Muscle of back (tissue), 13 donors: ENCODE data around the gene ACTG1. TPM values are rescaled to one million over a fixed set of nuclear protein-coding genes. Genes with fewer than 3 reads are reported as not detected.

Source experiments
- DNase-seq, 3 donors: peaks; one replicate each; pipeline versions ENCODE4 v3.0.0 to v3.0.0-alpha.2; 2013
- long read RNA-seq, 9 donors: transcript quantifications; one replicate each; lab custom pipeline, GENCODE V29; 2026
- polyA plus RNA-seq, 10 donors: library from polyadenylated mRNA; unstranded; fragments of 120-200 nt; gene quantifications; one replicate each; pipeline ENCODE4 v1.2.1, GENCODE V29; 2013; ENCODE audit not compliant: insufficient read length in 10 of 10

ACTG1 gene
- polyA plus RNA-seq = 1,000 to 10,000 TPM; 1,024 to 1,916 (median 1,349) TPM
- long read RNA-seq, donor 1, transcript ACTG1-207 (3 exons, 1,678 nt) = minor isoform, 42 of 1,217 reads
- long read RNA-seq, donor 1, transcript ACTG1-214 (7 exons, 1,720 nt) = minor isoform, 43 of 1,217 reads
- long read RNA-seq, donor 1, transcript ACTG1-206 (6 exons, 1,919 nt) = major isoform, 478 of 1,217 reads
- long read RNA-seq, donor 1, transcript ACTG1-210 (5 exons, 2,256 nt) = minor isoform, 97 of 1,217 reads
- long read RNA-seq, donor 1, partial matches to known transcripts = 471 of 1,217 reads
- long read RNA-seq, donor 1, other reads (novel, unspliced or antisense) = 28 of 1,217 reads
- long read RNA-seq, donor 2, transcript ACTG1-210 (5 exons, 2,256 nt) = minor isoform, 71 of 861 reads
- long read RNA-seq, donor 2, transcript ACTG1-206 (6 exons, 1,919 nt) = major isoform, 240 of 861 reads
- long read RNA-seq, donor 2, transcript ACTG1-214 (7 exons, 1,720 nt) = minor isoform, 54 of 861 reads
- long read RNA-seq, donor 2, transcript ACTG1-212 (4 exons, 1,698 nt) = minor isoform, 40 of 861 reads
- long read RNA-seq, donor 2, partial matches to known transcripts = 396 of 861 reads
- long read RNA-seq, donor 2, other reads (novel, unspliced or antisense) = 12 of 861 reads
- long read RNA-seq, donor 3, partial matches to known transcripts = 0 of 2 reads
- long read RNA-seq, donor 3, other reads (novel, unspliced or antisense) = 0 of 2 reads
- long read RNA-seq, donor 4, transcript ACTG1-206 (6 exons, 1,919 nt) = major isoform, 332 of 959 reads
- long read RNA-seq, donor 4, transcript ACTG1-210 (5 exons, 2,256 nt) = minor isoform, 185 of 959 reads
- long read RNA-seq, donor 4, transcript ACTG1-214 (7 exons, 1,720 nt) = minor isoform, 50 of 959 reads
- long read RNA-seq, donor 4, transcript ACTG1-212 (4 exons, 1,698 nt) = minor isoform, 28 of 959 reads
- long read RNA-seq, donor 4, partial matches to known transcripts = 306 of 959 reads
- long read RNA-seq, donor 4, other reads (novel, unspliced or antisense) = 29 of 959 reads
- long read RNA-seq, donor 5, transcript ACTG1-207 (3 exons, 1,678 nt) = minor isoform, 117 of 2,124 reads
- long read RNA-seq, donor 5, transcript ACTG1-212 (4 exons, 1,698 nt) = minor isoform, 124 of 2,124 reads
- long read RNA-seq, donor 5, transcript ACTG1-214 (7 exons, 1,720 nt) = minor isoform, 144 of 2,124 reads
- long read RNA-seq, donor 5, transcript ACTG1-206 (6 exons, 1,919 nt) = major isoform, 341 of 2,124 reads
- long read RNA-seq, donor 5, partial matches to known transcripts = 1,292 of 2,124 reads
- long read RNA-seq, donor 5, other reads (novel, unspliced or antisense) = 33 of 2,124 reads
- long read RNA-seq, donor 6, transcript ACTG1-214 (7 exons, 1,720 nt) = minor isoform, 89 of 1,331 reads
- long read RNA-seq, donor 6, transcript ACTG1-207 (3 exons, 1,678 nt) = minor isoform, 51 of 1,331 reads
- long read RNA-seq, donor 6, transcript ACTG1-210 (5 exons, 2,256 nt) = minor isoform, 168 of 1,331 reads
- long read RNA-seq, donor 6, transcript ACTG1-206 (6 exons, 1,919 nt) = major isoform, 506 of 1,331 reads
- long read RNA-seq, donor 6, partial matches to known transcripts = 417 of 1,331 reads
- long read RNA-seq, donor 6, other reads (novel, unspliced or antisense) = 51 of 1,331 reads
- long read RNA-seq, donor 7, transcript ACTG1-206 (6 exons, 1,919 nt) = major isoform, 434 of 1,311 reads
- long read RNA-seq, donor 7, transcript ACTG1-212 (4 exons, 1,698 nt) = minor isoform, 41 of 1,311 reads
- long read RNA-seq, donor 7, transcript ACTG1-210 (5 exons, 2,256 nt) = minor isoform, 210 of 1,311 reads
- long read RNA-seq, donor 7, transcript ACTG1-214 (7 exons, 1,720 nt) = minor isoform, 33 of 1,311 reads
- long read RNA-seq, donor 7, partial matches to known transcripts = 507 of 1,311 reads
- long read RNA-seq, donor 7, other reads (novel, unspliced or antisense) = 52 of 1,311 reads
- long read RNA-seq, donor 8, transcript ACTG1-207 (3 exons, 1,678 nt) = minor isoform, 42 of 981 reads
- long read RNA-seq, donor 8, transcript ACTG1-210 (5 exons, 2,256 nt) = minor isoform, 80 of 981 reads
- long read RNA-seq, donor 8, transcript ACTG1-206 (6 exons, 1,919 nt) = major isoform, 349 of 981 reads
- long read RNA-seq, donor 8, transcript ACTG1-214 (7 exons, 1,720 nt) = minor isoform, 81 of 981 reads
- long read RNA-seq, donor 8, partial matches to known transcripts = 386 of 981 reads
- long read RNA-seq, donor 8, other reads (novel, unspliced or antisense) = 12 of 981 reads
- long read RNA-seq, donor 9, transcript ACTG1-207 (3 exons, 1,678 nt) = minor isoform, 16 of 195 reads
- long read RNA-seq, donor 9, transcript ACTG1-212 (4 exons, 1,698 nt) = minor isoform, 15 of 195 reads
- long read RNA-seq, donor 9, transcript ACTG1-206 (6 exons, 1,919 nt) = major isoform, 26 of 195 reads
- long read RNA-seq, donor 9, transcript ACTG1-214 (7 exons, 1,720 nt) = minor isoform, 9 of 195 reads
- long read RNA-seq, donor 9, partial matches to known transcripts = 122 of 195 reads
- long read RNA-seq, donor 9, other reads (novel, unspliced or antisense) = 0 of 195 reads

DNA sequence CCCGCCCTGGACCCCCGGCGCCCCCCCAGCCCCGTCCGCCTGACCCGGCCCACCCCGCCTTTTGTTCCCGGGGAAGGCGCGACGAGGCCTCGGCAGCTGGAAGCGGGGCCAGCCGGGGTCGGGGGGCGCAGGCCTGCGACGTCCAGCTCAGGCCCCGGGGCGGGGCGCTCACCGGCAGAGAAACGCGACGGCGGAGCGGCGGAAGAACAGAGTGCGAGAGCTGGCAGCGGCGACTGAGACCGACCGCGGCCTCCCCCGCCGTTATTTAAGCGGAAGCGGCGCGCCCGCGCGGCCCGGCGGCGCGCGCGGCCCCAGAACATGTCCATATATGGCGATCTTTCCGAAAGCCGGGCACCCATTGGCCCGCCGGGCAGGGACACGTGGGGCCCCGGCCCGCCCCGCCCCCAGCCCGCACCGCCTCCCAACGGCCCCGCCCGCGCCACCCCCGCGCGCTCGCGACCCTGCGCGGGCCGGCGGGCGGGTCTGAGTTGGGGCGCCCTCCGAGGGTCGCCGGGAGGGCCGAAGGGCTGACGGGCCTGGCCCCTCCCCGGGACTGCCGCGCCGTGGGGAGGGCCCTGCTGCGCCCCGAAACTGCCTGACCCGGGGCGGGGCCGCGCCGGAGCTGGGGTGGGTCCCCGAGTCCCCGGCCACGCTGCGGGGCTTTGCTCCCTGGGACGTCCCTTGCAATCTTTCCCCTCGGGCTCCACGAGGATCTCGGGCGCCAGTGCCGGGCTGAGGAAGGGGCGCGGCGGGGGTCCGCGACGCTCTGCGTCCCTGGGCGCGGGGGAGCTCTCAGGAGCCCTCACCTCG lies at the start of gene ACTG1:
Gene ACTG1, minus strand, starts transcription at position 238 of the 810 bp plus-strand sequence. CDS start 445 bp downstream, outside the sequence.
- peak; percentile 96 to 97 (median 97) for DNase-seq

GRCh38 chr17:81561494-81561885 lies 48.9 kb upstream of the ACTG1 start:
- no peak for DNase-seq

DNA sequence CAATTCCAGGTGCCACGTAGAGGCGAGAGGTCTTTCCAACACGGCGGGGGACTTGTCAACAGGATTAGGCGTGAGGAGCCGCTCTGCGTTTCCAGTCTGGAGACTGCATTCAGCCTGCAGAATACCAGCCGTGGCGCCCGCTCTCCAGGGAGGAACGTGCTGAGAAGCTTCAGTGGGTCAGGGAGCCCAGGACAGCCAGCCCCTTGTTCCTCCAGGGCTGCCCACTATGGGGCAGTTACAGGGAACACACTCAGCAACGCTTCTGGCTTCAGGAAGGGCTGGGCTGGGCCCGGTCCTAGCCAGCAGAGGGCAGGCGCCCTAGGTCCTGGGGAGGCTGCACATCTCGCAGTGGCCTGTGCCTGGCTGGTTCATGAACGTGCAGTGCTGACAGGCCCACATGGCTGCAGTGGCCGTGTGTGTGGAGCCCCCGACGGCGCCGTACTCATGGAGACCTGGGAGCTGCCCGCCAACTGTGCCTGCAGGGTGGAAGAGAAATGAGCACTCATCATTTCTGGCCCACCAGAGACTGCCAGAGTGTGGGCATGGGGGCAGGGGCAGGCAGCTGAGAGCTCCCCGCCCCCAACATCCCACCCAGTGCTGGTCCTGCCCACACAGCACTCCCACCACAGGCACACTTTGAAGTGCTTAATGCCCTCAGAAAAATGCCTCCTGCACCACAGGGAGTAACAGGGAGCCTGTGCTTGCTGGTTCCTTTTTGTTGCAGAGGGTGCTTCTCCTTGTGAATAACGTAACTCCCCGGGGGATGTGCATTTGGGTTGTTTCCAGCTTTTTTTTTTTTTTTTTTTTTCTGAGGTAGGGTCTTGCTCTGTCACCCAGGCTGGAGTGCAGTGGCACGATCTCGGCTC lies 46.6 kb upstream of the ACTG1 start:
- no peak for DNase-seq

- DNase-seq = no peak
Measured at GRCh38 chr17:81558115-81558468, 45.5 kb upstream of the ACTG1 start.

DNA sequence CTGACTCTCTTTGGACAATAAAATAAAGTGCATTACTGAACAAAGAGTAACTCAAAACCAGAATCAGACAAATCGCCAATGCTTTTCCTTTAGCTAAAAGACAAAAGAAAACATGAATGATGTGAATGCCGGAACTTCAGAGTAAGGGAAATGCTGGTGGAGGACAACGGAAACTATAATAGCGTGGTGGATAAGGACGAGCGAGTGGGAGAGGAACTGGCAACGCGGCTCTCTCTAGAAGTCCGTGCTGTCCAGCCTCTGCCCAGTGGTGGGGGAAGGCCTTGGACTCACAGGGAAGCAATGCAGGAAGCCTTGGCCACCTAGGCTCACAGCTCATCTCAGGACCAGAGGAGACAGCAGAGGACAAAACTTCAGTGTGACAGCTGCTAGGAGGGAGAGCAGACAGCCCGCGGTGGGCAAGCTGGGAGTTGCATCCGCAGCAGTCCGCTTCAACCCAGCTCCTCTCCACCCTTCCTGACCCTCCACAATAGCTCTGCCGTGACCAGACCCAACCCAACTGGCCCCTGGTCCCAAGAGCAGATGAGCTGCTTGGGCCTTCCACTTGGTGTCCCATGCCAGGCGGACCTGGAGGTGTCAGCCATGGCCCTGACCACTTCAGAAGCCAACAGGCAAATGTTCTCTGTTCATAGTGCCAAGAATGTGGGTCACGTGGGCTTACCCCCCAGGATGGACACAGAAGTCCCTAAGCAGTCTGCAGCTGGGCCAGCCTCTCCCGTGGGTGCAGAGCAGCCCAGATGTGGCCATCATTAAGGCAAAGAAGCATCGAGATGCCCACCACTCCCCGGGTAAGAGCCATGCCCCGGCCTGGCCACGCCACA lies 44.9 kb upstream of the ACTG1 start:
- no peak for DNase-seq

DNA sequence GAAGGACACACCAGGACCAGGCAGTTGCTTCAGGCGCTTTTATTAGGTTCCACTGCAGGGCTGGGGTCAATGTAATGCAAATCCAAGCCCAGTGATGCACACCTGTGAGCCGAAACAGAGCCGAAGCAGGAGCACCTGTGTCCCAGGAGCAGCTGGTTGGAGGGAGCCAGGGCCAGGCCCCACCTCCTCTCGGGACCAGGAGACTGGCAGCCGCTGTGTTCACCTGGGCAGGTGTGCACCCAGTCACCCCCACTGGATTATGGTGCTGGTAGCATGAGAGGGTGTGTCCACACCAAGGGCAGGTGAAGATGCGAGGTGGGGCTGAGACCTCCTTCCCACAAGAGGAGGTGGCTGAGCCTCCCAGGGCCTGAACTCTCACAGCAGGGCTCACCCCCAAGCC lies 44.3 kb upstream of the ACTG1 start:
- DNase-seq = no peak

GRCh38 chr17:81556175-81556691 lies 43.6 kb upstream of the ACTG1 start:
- DNase-seq = no peak

DNA sequence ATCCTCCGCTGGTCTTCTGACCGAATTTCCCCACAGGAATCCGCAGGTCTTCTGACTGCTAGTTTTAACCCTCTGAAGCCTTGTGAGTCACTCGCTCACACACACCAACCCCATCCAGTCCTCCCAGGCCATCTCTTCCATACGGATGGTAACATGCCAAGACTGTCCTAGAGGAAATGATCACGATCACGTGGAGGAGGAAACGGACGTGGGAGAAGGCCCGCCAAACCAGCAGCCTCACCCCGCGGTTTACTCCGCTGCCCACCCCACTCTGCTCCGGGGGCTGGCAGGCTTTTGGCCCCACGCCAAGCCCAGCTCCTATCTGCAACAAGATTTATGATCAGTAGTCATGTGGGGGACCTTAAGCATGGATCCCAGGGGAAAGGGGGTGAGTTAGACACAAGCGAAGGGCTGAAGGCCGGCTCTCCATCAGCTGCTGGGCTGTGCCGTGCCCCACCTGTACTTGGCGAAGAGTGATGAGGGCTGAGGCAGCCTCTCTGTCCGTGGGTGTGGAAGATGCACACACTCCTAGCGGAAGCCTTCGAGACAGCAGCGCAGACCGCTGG lies 41.1 kb upstream of the ACTG1 start:
- DNase-seq = peak in 2 of 3 donors; percentile 41 to 90

DNA sequence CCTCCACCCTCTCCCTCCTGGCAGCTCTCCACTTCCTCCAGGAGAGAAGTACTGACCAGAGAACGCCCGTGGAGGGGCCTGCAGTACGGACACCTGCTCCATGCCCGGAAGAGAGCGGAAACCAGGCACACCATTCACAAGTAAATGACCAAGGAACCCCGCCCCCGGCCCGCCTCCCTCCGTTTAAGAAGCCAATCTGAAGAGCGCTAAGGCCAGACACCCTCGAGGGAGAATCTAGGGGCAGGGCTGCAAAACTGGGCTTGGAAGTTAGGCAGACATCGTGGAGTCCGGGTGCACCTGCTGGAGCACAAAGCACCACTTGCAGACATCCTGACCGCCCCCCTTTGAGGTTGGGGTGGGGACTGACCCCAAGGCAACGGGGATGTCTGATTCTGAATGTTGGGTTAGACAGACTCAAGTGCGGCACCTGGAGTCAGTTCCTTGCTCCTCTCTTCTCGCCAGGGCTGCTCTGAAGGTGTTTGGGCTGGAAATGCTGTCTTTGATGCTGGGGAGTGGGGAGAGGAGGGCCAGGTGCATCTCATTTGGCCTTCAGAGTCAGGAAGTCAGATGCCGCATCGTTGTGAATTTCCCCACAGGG lies 40.5 kb upstream of the ACTG1 start:
- peak; percentile 56 to 90 (median 72) for DNase-seq

GRCh38 chr17:81552244-81553017 lies 39.8 kb upstream of the ACTG1 start, which contains the start of gene FAAP100:
Gene FAAP100, minus strand, starts transcription at chr17:81552353. Its CDS starts 23 bp downstream, at chr17:81552330.
- peak; percentile 81 to 95 (median 89) for DNase-seq

DNA sequence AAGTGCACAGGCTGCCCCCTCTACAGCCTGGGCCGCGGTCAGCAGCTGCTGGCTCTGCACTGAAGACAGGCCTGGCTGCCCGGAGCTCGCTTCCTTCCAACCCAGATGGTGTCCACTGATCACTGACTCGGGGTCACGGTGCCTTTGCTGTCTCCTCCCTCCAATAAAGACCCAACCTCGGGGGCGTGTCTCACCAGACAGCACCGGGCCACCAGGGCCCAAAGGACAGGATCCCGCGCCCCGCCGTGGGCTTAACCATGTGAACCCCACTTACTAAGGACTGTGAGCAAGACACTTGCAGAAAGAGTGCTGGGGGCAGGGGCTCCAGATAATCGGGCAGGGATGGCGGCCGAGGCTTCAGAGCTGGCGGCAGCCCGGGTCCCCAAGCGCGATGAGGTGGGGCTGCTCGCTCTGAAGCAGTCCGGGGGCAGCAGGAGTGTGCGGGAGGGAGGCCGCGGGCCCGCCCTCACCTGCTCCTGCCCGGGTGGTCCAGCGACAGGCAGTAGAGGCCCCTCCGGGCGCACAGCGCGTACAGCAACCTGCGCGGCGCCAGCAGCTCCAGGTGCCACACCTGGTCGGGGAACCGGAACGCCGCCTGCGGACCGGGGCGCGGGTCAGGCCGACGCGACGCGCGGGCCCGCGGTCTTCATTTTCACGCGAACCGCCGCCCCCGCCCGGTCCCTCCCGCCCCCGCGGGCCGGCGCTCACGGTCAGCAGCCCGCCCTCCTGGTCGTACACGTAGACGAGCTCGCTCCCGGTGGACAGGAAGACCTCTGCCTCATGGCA lies 39.1 kb upstream of the ACTG1 start:
- DNase-seq = peak in 1 of 3 donors; percentile 56

DNA sequence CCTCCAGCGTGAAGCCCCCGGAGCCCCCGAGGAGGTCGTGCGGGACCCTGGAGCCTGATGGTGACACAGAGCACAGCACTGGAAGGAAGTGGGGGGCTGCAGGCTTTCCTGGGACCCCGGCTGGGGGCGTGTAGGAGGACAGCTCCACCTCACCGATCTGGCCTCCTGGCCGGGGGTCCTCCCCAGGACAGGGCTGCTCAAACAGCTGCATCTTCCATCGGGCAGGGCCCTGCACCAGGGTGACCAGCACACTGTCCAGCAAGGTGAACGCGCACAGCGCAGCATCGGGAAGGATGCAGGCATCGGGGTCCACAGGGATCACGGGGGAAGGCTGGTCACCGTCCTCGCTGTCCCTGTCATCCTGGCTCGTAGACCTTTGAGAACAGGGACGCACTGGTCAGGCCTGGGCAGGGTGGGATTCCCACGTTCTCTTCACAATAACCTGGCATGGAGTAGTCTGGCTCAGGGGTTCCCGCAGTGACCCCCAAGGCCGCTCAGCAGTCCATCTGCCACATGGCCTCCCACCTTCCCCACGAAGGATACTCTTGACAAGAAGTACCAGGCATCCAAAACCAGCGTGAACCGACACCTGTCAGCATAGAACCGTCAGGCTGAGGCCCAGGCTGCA lies 38.3 kb upstream of the ACTG1 start:
- DNase-seq = no peak

DNA sequence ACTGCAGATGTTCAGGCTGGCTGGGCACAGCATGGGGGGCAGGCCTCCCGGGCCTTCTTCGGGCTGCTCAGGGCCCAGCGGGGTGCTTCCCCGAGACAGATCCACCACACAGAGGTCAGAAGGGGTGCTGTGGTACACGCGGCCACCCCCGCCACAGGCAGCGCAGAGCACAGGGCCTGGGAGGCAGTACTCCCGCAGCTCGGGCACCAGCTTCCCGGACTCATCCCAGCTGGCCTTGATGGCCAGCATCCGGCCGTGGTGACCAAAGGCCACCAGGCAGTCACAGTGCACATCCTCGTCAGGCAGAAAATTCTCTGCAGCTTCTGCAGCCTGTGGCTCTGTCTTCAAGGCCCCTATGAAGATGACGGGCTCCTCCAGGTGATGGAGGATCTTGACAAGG lies 37.7 kb upstream of the ACTG1 start:
- DNase-seq = no peak
